Measurements from ENCODE around the gene FUNDC1.

Gene FUNDC1

GRCh38 chrX:44542567-44543325 lies at the start of gene FUNDC1:
Gene FUNDC1, minus strand, starts transcription at chrX:44542859. Its CDS starts 27 bp downstream, at chrX:44542832.
- Histone ChIP-seq H3K4me2 (ENCODE audit: low read length) (peak within 1 kb of the TSS; percentile 91), H3K9me3 (ENCODE audit: low read length) (no peaks in the 10 kb centered on the region), H2AFZ (ENCODE audit: low read length) (peak within 1 kb of the TSS; percentile 88; the same call in 1 of the 2 replicates), H3K27ac (ENCODE audit: low read depth, low read length, poor library complexity, severe bottlenecking) (peak within 1 kb of the TSS; percentile 51), H3K36me3 (ENCODE audit: insufficient read depth, low read length) (0 out of 2 replicates have a peak, but pooled peaks cover 3% of the 10 kb centered on the region), H3K9ac (ENCODE audit: low read length) (peak within 1 kb of the TSS; percentile 94), H3K4me3 (ENCODE audit: low read depth, low read length, poor library complexity, severe bottlenecking) (peak within 1 kb of the TSS; percentile 92), H3K27me3 (ENCODE audit: insufficient read depth, low read length) (no peaks in the 10 kb centered on the region), H3K79me2 (ENCODE audit: insufficient read depth, low read length) (peaks cover 8% of the 10 kb centered on the region), H3K9me2 (ENCODE audit: low read depth, low read length) (no peaks in the 10 kb centered on the region), H3F3A (ENCODE audit: insufficient read depth, low read length) (no peaks in the 10 kb centered on the region), H3K4me1 (ENCODE audit: insufficient read depth, low read length, severe bottlenecking) (peaks cover 16% of the 10 kb centered on the region), H4K20me1 (ENCODE audit: insufficient read depth, low read length) (no peaks in the 10 kb centered on the region)
- TF ChIP-seq EZH2 (IDR thresholded peaks at IDR 0.05; ENCODE audit: borderline replicate concordance, low read length) (no peak), CTCF (IDR thresholded peaks at IDR 0.05; ENCODE audit: low read length) (peak; percentile 36; the same call in 1 of the 2 replicates)

GRCh38 chrX:44585866-44586265 lies 43.2 kb upstream of the FUNDC1 start:
- Histone ChIP-seq H3K79me2 (ENCODE audit: insufficient read depth, low read length) (no peaks in the 10 kb centered on the region), H2AFZ (ENCODE audit: low read length) (no peak overlapping the region), H3K27ac (ENCODE audit: low read depth, low read length, poor library complexity, severe bottlenecking) (no peak overlapping the region), H3K4me3 (ENCODE audit: low read depth, low read length, poor library complexity, severe bottlenecking) (no peak overlapping the region), H3K4me1 (ENCODE audit: insufficient read depth, low read length, severe bottlenecking) (no peaks in the 10 kb centered on the region), H3K27me3 (ENCODE audit: insufficient read depth, low read length) (no peaks in the 10 kb centered on the region), H3K9ac (ENCODE audit: low read length) (no peak overlapping the region), H3K9me2 (ENCODE audit: low read depth, low read length) (no peaks in the 10 kb centered on the region), H3K36me3 (ENCODE audit: insufficient read depth, low read length) (no peaks in the 10 kb centered on the region), H3K9me3 (ENCODE audit: low read length) (no peaks in the 10 kb centered on the region), H3F3A (ENCODE audit: insufficient read depth, low read length) (no peaks in the 10 kb centered on the region), H3K4me2 (ENCODE audit: low read length) (no peak overlapping the region), H4K20me1 (ENCODE audit: insufficient read depth, low read length) (no peaks in the 10 kb centered on the region)
- TF ChIP-seq EZH2 (IDR thresholded peaks at IDR 0.05; ENCODE audit: borderline replicate concordance, low read length) = no peak
- no peak for TF ChIP-seq CTCF (IDR thresholded peaks at IDR 0.05; ENCODE audit: low read length)

GRCh38 chrX:44580466-44580865 lies 37.8 kb upstream of the FUNDC1 start:
- Histone ChIP-seq H3K27ac (ENCODE audit: low read depth, low read length, poor library complexity, severe bottlenecking) (no peak overlapping the region), H3F3A (ENCODE audit: insufficient read depth, low read length) (no peaks in the 10 kb centered on the region), H3K27me3 (ENCODE audit: insufficient read depth, low read length) (no peaks in the 10 kb centered on the region), H3K4me2 (ENCODE audit: low read length) (no peak overlapping the region), H3K9me3 (ENCODE audit: low read length) (no peaks in the 10 kb centered on the region), H3K9ac (ENCODE audit: low read length) (no peak overlapping the region), H3K9me2 (ENCODE audit: low read depth, low read length) (no peaks in the 10 kb centered on the region), H3K4me1 (ENCODE audit: insufficient read depth, low read length, severe bottlenecking) (no peaks in the 10 kb centered on the region), H3K4me3 (ENCODE audit: low read depth, low read length, poor library complexity, severe bottlenecking) (no peak overlapping the region), H2AFZ (ENCODE audit: low read length) (no peak overlapping the region), H3K36me3 (ENCODE audit: insufficient read depth, low read length) (no peaks in the 10 kb centered on the region), H3K79me2 (ENCODE audit: insufficient read depth, low read length) (no peaks in the 10 kb centered on the region), H4K20me1 (ENCODE audit: insufficient read depth, low read length) (no peaks in the 10 kb centered on the region)
- TF ChIP-seq CTCF (IDR thresholded peaks at IDR 0.05; ENCODE audit: low read length) (no peak), EZH2 (IDR thresholded peaks at IDR 0.05; ENCODE audit: borderline replicate concordance, low read length) (no peak)

Data from OCI-LY1 (cell line).